GM21390 (cell line): ENCODE measurements around the gene ZNF234.
"Not testable (repeated sequence)": the region's sequence is repeated elsewhere in the genome, so short reads cannot be mapped to it uniquely, and the experiment has no call there.

Experiments used
- ATAC-seq: cut with Tn5 transposase; IDR thresholded peaks from one replicate; pipeline ENCODE4 v1.9.1; 2021; ENCODE audit not compliant: unreplicated experiment

The ZNF234 gene

DNA sequence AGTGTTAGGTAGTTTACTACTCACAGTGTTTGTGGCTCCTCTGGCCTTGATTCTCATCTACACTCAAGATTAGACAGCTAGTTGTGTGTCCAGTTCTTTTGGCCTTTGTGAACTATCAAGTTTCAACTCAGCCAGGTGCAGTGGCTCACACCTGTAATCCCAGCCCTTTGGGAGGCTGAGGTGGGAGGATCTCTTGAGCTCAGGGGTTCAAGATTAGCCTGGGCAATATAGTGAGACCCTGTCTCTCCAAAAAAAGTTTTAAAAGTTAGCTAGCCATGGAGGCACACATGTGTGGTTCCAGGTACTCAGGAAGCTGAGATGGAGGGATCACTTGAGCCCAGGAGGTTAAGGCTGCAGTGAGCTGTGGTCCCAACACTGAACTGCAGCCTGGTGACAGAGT, 39.6 kb downstream of the ZNF234 start:
- ATAC-seq: no peak

DNA sequence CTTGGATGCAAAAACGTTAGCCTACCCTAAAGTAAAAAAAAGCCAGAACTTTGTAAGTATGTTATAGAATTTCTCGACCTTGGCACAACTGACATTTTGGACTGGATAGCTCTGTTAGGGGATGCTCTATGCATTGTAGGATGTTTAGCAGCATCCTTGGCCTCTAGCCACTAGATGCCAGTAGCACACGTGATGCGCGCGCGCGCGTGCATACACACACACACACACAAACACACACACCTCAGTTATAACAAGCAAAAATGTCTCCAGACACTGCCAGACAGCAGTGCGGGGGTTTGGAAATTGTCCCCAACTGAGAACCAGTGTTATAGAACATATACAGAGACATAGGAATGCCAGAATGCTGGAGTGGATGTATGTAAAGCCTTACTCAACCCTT, 40.8 kb downstream of the ZNF234 start:
- no peak for ATAC-seq

DNA sequence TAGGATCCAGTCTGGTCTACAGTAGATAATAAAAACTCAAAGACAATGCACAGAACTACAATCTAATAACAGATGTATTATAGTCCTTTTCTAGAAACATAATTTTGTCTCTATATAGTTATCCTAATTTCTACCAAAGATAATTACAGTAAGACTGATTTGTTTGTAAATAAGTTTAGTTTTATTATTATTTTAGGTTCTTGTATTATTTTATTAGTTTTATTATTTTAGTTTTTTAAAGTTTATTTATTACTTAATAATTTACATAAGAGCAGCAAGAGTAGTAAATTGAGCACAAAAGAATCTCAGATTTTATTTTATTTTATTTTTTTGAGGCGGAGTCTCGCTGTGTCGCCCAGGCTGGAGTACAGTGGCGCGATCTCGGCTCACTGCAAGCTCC, 48.7 kb downstream of the ZNF234 start:
- no peak for ATAC-seq

DNA sequence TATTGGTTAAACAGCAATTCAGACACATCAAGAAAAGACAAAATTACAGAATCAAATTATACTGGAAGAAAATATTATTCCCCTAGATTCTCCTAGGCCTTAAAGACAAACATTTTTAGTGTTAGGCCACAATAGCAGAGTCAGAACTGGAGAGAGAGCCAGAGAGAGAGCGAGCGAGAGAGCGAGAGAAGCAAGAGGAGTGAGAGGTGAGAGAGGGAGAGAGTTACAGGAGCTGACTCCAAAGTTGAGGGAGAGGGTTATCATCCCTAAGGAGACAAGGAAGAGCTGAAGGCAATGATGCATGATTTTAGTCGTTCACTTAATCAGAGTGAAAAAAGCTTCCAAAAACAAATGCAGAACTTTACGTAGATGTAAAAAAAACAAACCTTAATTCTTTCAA, 50.8 kb downstream of the ZNF234 start:
- ATAC-seq: no peak

DNA sequence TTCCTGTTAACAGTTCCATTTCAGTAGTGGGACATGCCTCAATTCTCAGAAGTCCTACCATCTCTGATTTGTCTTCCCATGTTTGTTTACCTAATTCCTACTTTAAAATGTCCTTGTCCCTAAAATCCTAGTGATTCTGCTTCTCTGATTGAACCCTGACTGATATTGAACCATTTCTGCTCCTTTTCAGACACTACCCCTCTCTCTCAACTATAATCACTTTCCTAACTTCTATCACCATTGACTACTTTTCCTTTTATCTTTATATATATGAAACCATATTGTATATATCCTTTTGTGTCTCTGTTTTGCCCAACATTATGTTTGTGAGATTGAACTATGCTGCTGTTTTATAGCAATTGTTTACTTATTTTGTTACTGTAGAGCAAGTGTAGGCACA, 55.4 kb downstream of the ZNF234 start:
- ATAC-seq: no peak

DNA sequence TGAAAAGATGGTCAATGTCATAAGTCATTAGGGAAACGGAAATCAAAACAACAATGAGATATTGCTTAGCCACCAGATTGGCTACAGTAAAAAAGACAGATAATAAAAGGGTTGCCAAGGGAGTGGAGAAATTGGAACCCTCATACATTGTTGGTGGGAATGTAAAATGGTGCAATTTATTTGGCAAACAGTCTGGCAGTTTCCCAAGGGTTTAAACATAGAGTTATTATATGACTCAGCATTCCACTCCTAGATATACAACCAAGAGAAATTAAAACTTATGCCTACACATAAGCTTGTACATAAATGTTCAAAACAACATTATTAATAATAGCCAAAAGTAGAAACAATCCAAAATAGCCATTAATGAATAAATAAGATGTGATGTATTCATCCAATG, 61.1 kb downstream of the ZNF234 start:
- no peak for ATAC-seq

DNA sequence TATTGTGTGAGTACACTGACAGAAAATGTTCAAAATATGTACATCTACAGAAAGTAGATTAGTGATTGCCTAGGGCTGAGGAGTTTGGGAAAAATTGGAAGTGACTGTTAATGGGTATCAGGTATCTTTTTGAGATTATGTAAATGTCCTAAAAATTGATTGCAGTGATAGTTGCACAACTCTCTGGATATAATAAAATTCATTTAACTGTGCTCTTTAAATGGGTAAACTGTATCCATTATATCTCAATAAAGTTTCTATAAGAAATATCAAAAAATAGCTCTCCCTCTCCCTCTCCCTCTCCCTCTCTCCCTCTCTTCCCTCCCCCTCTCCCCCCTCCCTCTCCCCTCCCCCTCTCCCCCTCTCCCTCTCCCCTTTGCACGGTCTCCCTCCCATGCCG, 61.6 kb downstream of the ZNF234 start:
- no peak for ATAC-seq

DNA sequence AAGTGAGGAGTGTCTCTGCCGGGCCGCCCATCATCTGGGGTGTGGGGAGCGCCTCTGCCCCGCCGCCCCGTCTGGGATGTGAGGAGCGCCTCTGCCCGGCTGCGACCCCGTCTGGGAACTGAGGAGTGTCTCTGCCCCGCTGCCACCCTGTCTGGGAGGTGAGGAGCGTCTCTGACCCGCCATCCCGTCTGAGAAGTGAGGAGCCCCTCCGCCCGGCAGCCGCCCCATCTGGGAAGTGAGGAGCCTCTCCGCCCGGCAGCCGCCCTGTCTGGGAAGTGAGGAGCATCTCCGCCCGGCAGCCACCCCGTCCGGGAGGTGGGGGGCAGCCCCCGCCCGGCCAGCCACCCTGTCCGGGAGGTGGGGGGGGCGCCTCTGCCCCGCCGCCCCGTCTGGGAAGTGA, 62.5 kb downstream of the ZNF234 start:
- ATAC-seq: not testable (repeated sequence)

DNA sequence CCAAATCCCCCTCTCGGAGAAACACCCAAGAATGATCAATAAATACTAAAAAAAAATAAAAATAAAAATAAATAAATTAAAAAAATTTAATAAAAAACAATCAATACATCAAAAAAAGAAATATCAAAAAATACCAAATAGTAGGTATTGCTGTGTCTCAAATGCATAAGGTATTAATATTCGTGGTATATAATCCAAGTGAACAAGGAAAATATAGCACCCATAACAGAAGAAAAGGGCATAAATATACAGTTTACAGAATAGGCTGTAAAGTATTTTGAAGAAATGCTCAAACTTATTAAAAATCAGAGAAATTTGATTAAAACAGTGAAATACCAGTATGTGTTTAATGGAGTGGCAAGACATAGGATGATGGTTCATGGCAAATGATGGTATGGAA, 63.4 kb downstream of the ZNF234 start:
- no peak for ATAC-seq

DNA sequence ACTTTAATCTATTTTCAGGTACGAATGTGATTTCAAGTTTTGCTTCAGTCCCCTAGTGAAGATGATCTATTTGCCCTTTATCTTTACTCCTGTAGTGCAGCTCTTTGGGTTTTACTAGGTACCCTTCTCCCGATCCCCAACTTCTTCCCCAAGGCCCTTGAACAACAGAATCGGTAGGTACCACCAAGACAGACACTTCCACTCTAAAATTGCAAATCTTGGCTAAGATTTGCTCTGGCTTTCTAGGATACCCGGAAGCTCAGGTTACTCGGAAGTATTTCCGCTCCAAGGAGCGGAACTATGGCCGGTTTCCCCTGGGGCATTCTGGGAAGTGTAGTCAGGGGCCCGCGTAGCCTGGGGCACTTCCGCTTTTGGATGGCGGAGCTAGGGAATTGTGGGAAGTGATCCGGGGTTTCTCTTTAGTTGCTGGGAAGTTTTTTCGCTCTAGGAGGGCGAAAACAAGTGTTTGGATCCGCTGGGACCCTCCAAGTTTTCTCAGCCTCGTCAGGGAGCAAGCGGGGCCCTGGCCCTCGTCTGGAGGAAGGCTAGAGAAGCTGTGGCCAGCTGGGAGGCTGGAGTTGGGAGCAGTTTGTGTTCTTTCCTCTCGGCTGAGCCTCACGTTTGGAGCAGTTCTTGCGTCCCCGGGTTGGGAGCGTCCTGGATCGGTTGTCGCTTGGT, 65.9 kb downstream of the ZNF234 start:
- ATAC-seq: peak; percentile 81
